HEK293 (cell line): ENCODE data around the gene IL10RA.

ENCODE experiments used
- CTCF ChIA-PET: fragments of 350-600 bp; formaldehyde crosslinking; extraction: SDS; loops from one replicate; lab custom pipeline; 2021; ENCODE audit warnings: antibody characterized with exemption; lab: Yijun Ruan, JAX
- POLR2A ChIA-PET: fragments of 300-600 bp; formaldehyde crosslinking; extraction: SDS; loops from one replicate; lab custom pipeline; 2020; ENCODE audit warnings: antibody characterized with exemption, inconsistent platforms; lab: Yijun Ruan, JAX
- H3K27ac ChIP-seq: fragments of 200-500 bp; sonication (Bioruptor generic); 2 replicates; pipeline ENCODE4 v1.5.1; 2014; ENCODE audit warnings: low read depth, low read length, control low read depth, inconsistent platforms; ENCODE audit errors: extremely low read depth
- H3K36me3 ChIP-seq, 2 experiments: fragments of 200-500 bp in 1 of 2; sonication (Bioruptor generic) in 1 of 2; 1 replicate in 1 of 2; 2 replicates in 1 of 2; pipeline ENCODE4 v1.5.1; 2014 to 2017; ENCODE audit warnings: inconsistent platforms in 2 of 2, low read length in 2 of 2; ENCODE audit not compliant: control insufficient read depth in 2 of 2, insufficient read depth in 1 of 2
- H3K4me1 ChIP-seq: fragments of 200-500 bp; sonication (Bioruptor generic); 2 replicates; pipeline ENCODE4 v1.5.1; 2014; ENCODE audit warnings: mild to moderate bottlenecking, low read length, inconsistent platforms; ENCODE audit not compliant: control insufficient read depth, insufficient read depth
- H3K4me3 ChIP-seq: 2 replicates; pipeline ENCODE4 v1.5.1; 2011; ENCODE audit warnings: low read depth, mild to moderate bottlenecking, control low read depth, low read length, moderate library complexity
- H3K9me3 ChIP-seq: fragments of 200-500 bp; sonication (Bioruptor generic); 2 replicates; pipeline ENCODE4 v1.5.1; 2014; ENCODE audit warnings: low read depth, low read length, inconsistent platforms; ENCODE audit not compliant: control insufficient read depth, insufficient read depth
- IKZF3 ChIP-seq: fragments of 450-650 bp; IDR thresholded peaks from 2 replicates; pipeline ENCODE4 v1.5.0; 2018; ENCODE audit warnings: missing biosample characterization, mild to moderate bottlenecking, missing genetic modification characterization, moderate library complexity
- RBAK ChIP-seq: fragments of 450-650 bp; formaldehyde crosslinking; IDR thresholded peaks from 2 replicates; pipeline ENCODE4 v1.5.1; 2016; ENCODE audit warnings: missing biosample characterization, missing genetic modification characterization
- SP2 ChIP-seq: fragments of 450-650 bp; formaldehyde crosslinking; IDR thresholded peaks from 2 replicates; pipeline ENCODE4 v1.5.1; 2016; ENCODE audit warnings: missing biosample characterization, missing genetic modification characterization
- ZIC2 ChIP-seq: fragments of 450-650 bp; formaldehyde crosslinking; IDR thresholded peaks from 2 replicates; pipeline ENCODE4 v1.5.1; 2016; ENCODE audit warnings: missing biosample characterization, missing genetic modification characterization
- ZNF24 ChIP-seq: fragments of 450-650 bp; formaldehyde crosslinking; IDR thresholded peaks from 2 replicates; pipeline ENCODE4 v1.5.1; 2016; ENCODE audit warnings: missing biosample characterization, missing genetic modification characterization
- ZNF544 ChIP-seq: fragments of 450-650 bp; formaldehyde crosslinking; IDR thresholded peaks from 2 replicates; pipeline ENCODE4 v1.5.0; 2017; ENCODE audit warnings: missing biosample characterization, missing genetic modification characterization
- ZNF624 ChIP-seq: fragments of 450-650 bp; formaldehyde crosslinking; IDR thresholded peaks from 2 replicates; pipeline ENCODE4 v1.5.1; 2017; ENCODE audit warnings: missing biosample characterization, missing genetic modification characterization
- ZNF791 ChIP-seq: fragments of 450-650 bp; formaldehyde crosslinking; IDR thresholded peaks from 2 replicates; pipeline ENCODE4 v1.5.1; 2016; ENCODE audit warnings: missing biosample characterization, missing genetic modification characterization
- ZNF837 ChIP-seq: fragments of 450-650 bp; formaldehyde crosslinking; IDR thresholded peaks from 2 replicates; pipeline ENCODE4 v1.5.1; 2016; ENCODE audit warnings: missing biosample characterization, missing genetic modification characterization
- TF ChIP-seq, protein P1 (sequence below): fragments of 450-650 bp; formaldehyde crosslinking; IDR thresholded peaks from 2 replicates; pipeline ENCODE4 v1.5.1; 2016; ENCODE audit warnings: missing biosample characterization, missing genetic modification characterization
- TF ChIP-seq, protein P2 (sequence below): fragments of 450-650 bp; formaldehyde crosslinking; IDR thresholded peaks from 2 replicates; pipeline ENCODE4 v1.5.1; 2016; ENCODE audit warnings: missing biosample characterization, missing genetic modification characterization
- TF ChIP-seq, protein P3 (sequence below): fragments of 450-650 bp; formaldehyde crosslinking; IDR thresholded peaks from 2 replicates; pipeline ENCODE4; 2016; ENCODE audit warnings: missing biosample characterization, missing genetic modification characterization
- TF ChIP-seq, protein P4 (sequence below): fragments of 450-650 bp; formaldehyde crosslinking; IDR thresholded peaks from 2 replicates; pipeline ENCODE4 v1.5.1; 2016; ENCODE audit warnings: missing biosample characterization, missing genetic modification characterization, borderline replicate concordance
- TF ChIP-seq, protein P5 (sequence below): fragments of 450-650 bp; formaldehyde crosslinking; conservative IDR thresholded peaks from 2 replicates; pipeline ENCODE4 v1.5.1; 2016; ENCODE audit warnings: low read depth, missing biosample characterization, missing genetic modification characterization

The IL10RA gene

DNA sequence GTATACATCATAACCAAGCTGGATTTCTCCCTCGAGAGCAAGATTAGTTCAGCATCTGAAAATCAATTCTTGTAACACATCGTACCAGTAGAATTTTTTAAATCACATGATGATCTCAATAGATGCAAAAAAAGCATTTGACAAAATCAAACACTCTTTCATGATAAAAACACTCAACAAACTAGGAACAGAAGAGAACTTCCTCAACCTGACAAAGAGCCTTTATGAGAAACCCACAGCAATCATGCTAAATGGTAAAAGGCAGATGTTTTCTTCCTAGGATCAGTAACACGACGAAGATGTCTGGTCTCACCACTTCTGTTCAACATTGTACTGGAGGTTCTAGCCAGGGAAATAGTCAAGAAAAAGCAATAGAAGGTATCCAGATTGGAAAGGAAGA is 56.6 kb downstream of the IL10RA start:
- no peak overlapping the region for H3K4me3 ChIP-seq
- TF ChIP-seq, protein P1, sequence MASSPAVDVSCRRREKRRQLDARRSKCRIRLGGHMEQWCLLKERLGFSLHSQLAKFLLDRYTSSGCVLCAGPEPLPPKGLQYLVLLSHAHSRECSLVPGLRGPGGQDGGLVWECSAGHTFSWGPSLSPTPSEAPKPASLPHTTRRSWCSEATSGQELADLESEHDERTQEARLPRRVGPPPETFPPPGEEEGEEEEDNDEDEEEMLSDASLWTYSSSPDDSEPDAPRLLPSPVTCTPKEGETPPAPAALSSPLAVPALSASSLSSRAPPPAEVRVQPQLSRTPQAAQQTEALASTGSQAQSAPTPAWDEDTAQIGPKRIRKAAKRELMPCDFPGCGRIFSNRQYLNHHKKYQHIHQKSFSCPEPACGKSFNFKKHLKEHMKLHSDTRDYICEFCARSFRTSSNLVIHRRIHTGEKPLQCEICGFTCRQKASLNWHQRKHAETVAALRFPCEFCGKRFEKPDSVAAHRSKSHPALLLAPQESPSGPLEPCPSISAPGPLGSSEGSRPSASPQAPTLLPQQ = no peak
- TF ChIP-seq ZNF24 (no peak), RBAK (tag by site-specific recombination) (no peak), ZIC2 (no peak), ZNF544 (tag by site-specific recombination) (no peak), ZNF837 (tag by site-specific recombination) (no peak), SP2 (tag by site-specific recombination) (no peak), ZNF624 (no peak), IKZF3 (tag by site-specific recombination) (no peak), ZNF791 (tag by site-specific recombination) (no peak)
- TF ChIP-seq, protein P2, sequence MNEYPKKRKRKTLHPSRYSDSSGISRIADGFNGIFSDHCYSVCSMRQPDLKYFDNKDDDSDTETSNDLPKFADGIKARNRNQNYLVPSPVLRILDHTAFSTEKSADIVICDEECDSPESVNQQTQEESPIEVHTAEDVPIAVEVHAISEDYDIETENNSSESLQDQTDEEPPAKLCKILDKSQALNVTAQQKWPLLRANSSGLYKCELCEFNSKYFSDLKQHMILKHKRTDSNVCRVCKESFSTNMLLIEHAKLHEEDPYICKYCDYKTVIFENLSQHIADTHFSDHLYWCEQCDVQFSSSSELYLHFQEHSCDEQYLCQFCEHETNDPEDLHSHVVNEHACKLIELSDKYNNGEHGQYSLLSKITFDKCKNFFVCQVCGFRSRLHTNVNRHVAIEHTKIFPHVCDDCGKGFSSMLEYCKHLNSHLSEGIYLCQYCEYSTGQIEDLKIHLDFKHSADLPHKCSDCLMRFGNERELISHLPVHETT (tag by site-specific recombination) = no peak
- TF ChIP-seq, protein P3, sequence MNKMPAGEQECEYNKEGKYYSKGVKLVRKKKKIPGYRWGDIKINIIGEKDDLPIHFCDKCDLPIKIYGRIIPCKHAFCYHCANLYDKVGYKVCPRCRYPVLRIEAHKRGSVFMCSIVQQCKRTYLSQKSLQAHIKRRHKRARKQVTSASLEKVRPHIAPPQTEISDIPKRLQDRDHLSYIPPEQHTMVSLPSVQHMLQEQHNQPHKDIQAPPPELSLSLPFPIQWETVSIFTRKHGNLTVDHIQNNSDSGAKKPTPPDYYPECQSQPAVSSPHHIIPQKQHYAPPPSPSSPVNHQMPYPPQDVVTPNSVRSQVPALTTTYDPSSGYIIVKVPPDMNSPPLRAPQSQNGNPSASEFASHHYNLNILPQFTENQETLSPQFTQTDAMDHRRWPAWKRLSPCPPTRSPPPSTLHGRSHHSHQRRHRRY = no peak
- TF ChIP-seq, protein P4, sequence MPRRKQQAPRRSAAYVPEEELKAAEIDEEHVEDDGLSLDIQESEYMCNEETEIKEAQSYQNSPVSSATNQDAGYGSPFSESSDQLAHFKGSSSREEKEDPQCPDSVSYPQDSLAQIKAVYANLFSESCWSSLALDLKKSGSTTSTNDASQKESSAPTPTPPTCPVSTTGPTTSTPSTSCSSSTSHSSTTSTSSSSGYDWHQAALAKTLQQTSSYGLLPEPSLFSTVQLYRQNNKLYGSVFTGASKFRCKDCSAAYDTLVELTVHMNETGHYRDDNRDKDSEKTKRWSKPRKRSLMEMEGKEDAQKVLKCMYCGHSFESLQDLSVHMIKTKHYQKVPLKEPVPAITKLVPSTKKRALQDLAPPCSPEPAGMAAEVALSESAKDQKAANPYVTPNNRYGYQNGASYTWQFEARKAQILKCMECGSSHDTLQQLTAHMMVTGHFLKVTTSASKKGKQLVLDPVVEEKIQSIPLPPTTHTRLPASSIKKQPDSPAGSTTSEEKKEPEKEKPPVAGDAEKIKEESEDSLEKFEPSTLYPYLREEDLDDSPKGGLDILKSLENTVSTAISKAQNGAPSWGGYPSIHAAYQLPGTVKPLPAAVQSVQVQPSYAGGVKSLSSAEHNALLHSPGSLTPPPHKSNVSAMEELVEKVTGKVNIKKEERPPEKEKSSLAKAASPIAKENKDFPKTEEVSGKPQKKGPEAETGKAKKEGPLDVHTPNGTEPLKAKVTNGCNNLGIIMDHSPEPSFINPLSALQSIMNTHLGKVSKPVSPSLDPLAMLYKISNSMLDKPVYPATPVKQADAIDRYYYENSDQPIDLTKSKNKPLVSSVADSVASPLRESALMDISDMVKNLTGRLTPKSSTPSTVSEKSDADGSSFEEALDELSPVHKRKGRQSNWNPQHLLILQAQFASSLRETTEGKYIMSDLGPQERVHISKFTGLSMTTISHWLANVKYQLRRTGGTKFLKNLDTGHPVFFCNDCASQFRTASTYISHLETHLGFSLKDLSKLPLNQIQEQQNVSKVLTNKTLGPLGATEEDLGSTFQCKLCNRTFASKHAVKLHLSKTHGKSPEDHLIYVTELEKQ (tag by site-specific recombination) = no peak
- TF ChIP-seq, protein P5, sequence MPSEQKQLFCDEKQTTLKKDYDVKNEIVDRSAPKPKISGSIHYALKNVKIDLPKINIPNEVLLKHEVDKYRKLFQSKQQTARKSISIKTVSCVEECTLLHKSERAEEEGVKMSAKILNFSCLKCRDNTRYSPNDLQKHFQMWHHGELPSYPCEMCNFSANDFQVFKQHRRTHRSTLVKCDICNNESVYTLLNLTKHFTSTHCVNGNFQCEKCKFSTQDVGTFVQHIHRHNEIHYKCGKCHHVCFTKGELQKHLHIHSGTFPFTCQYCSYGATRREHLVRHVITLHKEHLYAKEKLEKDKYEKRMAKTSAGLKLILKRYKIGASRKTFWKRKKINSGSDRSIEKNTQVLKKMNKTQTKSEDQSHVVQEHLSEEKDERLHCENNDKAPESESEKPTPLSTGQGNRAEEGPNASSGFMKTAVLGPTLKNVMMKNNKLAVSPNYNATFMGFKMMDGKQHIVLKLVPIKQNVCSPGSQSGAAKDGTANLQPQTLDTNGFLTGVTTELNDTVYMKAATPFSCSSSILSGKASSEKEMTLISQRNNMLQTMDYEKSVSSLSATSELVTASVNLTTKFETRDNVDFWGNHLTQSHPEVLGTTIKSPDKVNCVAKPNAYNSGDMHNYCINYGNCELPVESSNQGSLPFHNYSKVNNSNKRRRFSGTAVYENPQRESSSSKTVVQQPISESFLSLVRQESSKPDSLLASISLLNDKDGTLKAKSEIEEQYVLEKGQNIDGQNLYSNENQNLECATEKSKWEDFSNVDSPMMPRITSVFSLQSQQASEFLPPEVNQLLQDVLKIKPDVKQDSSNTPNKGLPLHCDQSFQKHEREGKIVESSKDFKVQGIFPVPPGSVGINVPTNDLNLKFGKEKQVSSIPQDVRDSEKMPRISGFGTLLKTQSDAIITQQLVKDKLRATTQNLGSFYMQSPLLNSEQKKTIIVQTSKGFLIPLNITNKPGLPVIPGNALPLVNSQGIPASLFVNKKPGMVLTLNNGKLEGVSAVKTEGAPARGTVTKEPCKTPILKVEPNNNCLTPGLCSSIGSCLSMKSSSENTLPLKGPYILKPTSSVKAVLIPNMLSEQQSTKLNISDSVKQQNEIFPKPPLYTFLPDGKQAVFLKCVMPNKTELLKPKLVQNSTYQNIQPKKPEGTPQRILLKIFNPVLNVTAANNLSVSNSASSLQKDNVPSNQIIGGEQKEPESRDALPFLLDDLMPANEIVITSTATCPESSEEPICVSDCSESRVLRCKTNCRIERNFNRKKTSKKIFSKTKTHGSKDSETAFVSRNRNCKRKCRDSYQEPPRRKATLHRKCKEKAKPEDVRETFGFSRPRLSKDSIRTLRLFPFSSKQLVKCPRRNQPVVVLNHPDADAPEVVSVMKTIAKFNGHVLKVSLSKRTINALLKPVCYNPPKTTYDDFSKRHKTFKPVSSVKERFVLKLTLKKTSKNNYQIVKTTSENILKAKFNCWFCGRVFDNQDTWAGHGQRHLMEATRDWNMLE (tag by site-specific recombination) = no peak
- no peak overlapping the region for H3K27ac ChIP-seq
- ChIA-PET CTCF (interaction anchor here (0.6 kb wide), 1 partner anchor 1230 kb away, joined by 3 read pairs; no protein-coding TSS in a partner anchor), POLR2A (no interaction called here)
- H3K36me3 ChIP-seq = no peaks in the 10 kb centered on the region
- no peaks in the 10 kb centered on the region for H3K4me1 ChIP-seq
- no peaks in the 10 kb centered on the region for H3K9me3 ChIP-seq
